GM12864 (cell line): Measurements from ENCODE around the gene RGS16.

Source experiments
- DNase-seq: peaks from one replicate; pipeline ENCODE4 v3.0.0-alpha.2; 2011; ENCODE audit warnings: low read depth
- H3K4me3 ChIP-seq: 2 replicates; pipeline ENCODE4 v1.5.1; 2011; ENCODE audit warnings: mild to moderate bottlenecking, low read depth, low read length, control low read depth
- CTCF ChIP-seq: IDR thresholded peaks from 2 replicates; pipeline ENCODE4 v1.5.1; 2011; ENCODE audit warnings: low read depth, mild to moderate bottlenecking, moderate library complexity, low read length, control low read depth, inconsistent platforms; ENCODE audit errors: missing control alignments

Gene RGS16

GRCh38 chr1:182646739-182647138 lies 42.5 kb upstream of the RGS16 start:
- H3K4me3 ChIP-seq, result no peak overlapping the region
- DNase-seq, result no peak
- TF ChIP-seq CTCF, result no peak

- no peak overlapping the region for H3K4me3 ChIP-seq
- no peak for DNase-seq
- no peak for TF ChIP-seq CTCF
Observed at GRCh38 chr1:182644886-182645285, 40.7 kb upstream of the RGS16 start.

GRCh38 chr1:182643699-182644098 lies 39.5 kb upstream of the RGS16 start:
- TF ChIP-seq CTCF, result no peak
- H3K4me3 ChIP-seq, result no peak overlapping the region
- no peak for DNase-seq

- TF ChIP-seq CTCF, result no peak
- H3K4me3 ChIP-seq, result no peak overlapping the region
- no peak for DNase-seq
Observed at GRCh38 chr1:182642461-182642860, 38.3 kb upstream of the RGS16 start.

GRCh38 chr1:182641561-182641960 lies 37.4 kb upstream of the RGS16 start:
- no peak overlapping the region for H3K4me3 ChIP-seq
- no peak for TF ChIP-seq CTCF
- DNase-seq, result no peak

GRCh38 chr1:182639330-182639729 lies 35.1 kb upstream of the RGS16 start:
- TF ChIP-seq CTCF, result no peak
- no peak for DNase-seq
- H3K4me3 ChIP-seq, result no peak overlapping the region

GRCh38 chr1:182637769-182638168 lies 33.6 kb upstream of the RGS16 start:
- TF ChIP-seq CTCF, result no peak
- no peak for DNase-seq
- H3K4me3 ChIP-seq, result no peak overlapping the region
